HEK293T (cell line): Measurements from ENCODE around the gene MDFI.

ENCODE experiments used
- CTCF ChIA-PET: fragments of 350-600 bp; formaldehyde crosslinking; extraction: SDS; loops from one replicate; lab custom pipeline; 2021; ENCODE audit warnings: antibody characterized with exemption, inconsistent platforms; lab: Yijun Ruan, JAX
- POLR2A ChIA-PET: fragments of 350-600 bp; formaldehyde crosslinking; extraction: SDS; loops from one replicate; lab custom pipeline; 2020; ENCODE audit warnings: antibody characterized with exemption, inconsistent platforms; lab: Yijun Ruan, JAX
- DNase-seq: peaks from one replicate; pipeline ENCODE4 v3.0.0; 2012; ENCODE audit warnings: mixed read lengths; ENCODE audit errors: extremely low spot score
- ARNT ChIP-seq: fragments of 450-650 bp; IDR thresholded peaks from 2 replicates; pipeline ENCODE4 v1.6.1; 2017; ENCODE audit warnings: mild to moderate bottlenecking
- BHLHE40 ChIP-seq: fragments of 450-650 bp; IDR thresholded peaks from 2 replicates; pipeline ENCODE4 v1.6.1; 2016; ENCODE audit warnings: mild to moderate bottlenecking, moderate library complexity, borderline replicate concordance
- CTBP1 ChIP-seq: fragments of 450-650 bp; IDR thresholded peaks from 2 replicates; pipeline ENCODE4 v1.6.1; 2016; ENCODE audit warnings: borderline replicate concordance
- ELF4 ChIP-seq: fragments of 450-650 bp; IDR thresholded peaks from 2 replicates; pipeline ENCODE4 v1.6.1; 2017; ENCODE audit warnings: antibody characterized with exemption
- FOXA1 ChIP-seq: fragments of 450-650 bp; IDR thresholded peaks from 2 replicates; pipeline ENCODE4 v1.6.1; 2016; ENCODE audit warnings: mild to moderate bottlenecking
- FOXK2 ChIP-seq: fragments of 450-650 bp; IDR thresholded peaks from 2 replicates; pipeline ENCODE4 v1.6.1; 2016; ENCODE audit warnings: mild to moderate bottlenecking
- FOXM1 ChIP-seq: fragments of 450-650 bp; IDR thresholded peaks from 2 replicates; pipeline ENCODE4 v1.6.1; 2017; ENCODE audit warnings: mild to moderate bottlenecking, borderline replicate concordance
- HDGF ChIP-seq: fragments of 450-650 bp; IDR thresholded peaks from 2 replicates; pipeline ENCODE4 v1.6.1; 2017; ENCODE audit warnings: antibody characterized with exemption, borderline replicate concordance
- L3MBTL2 ChIP-seq: fragments of 450-650 bp; conservative IDR thresholded peaks from 2 replicates; pipeline ENCODE4 v1.6.1; 2016; ENCODE audit warnings: mild to moderate bottlenecking
- LEF1 ChIP-seq: fragments of 450-650 bp; IDR thresholded peaks from 2 replicates; pipeline ENCODE4 v1.6.1; 2017; ENCODE audit warnings: mild to moderate bottlenecking, borderline replicate concordance
- NFRKB ChIP-seq: fragments of 450-650 bp; IDR thresholded peaks from 2 replicates; pipeline ENCODE4 v1.6.1; 2016; ENCODE audit warnings: mild to moderate bottlenecking, moderate library complexity
- SP1 ChIP-seq: fragments of 450-650 bp; IDR thresholded peaks from 2 replicates; pipeline ENCODE4 v1.6.1; 2017
- SUZ12 ChIP-seq: fragments of 450-650 bp; IDR thresholded peaks from 2 replicates; pipeline ENCODE4 v1.6.1; 2016; ENCODE audit warnings: mild to moderate bottlenecking
- TARDBP ChIP-seq: fragments of 450-650 bp; IDR thresholded peaks from 2 replicates; pipeline ENCODE4 v1.6.1; 2016
- ZNF384 ChIP-seq: fragments of 450-650 bp; IDR thresholded peaks from 2 replicates; pipeline ENCODE4 v1.6.1; 2016
- TF ChIP-seq, protein P1 (sequence below): fragments of 450-650 bp; IDR thresholded peaks from 2 replicates; pipeline ENCODE4 v1.6.1; 2016

Gene MDFI

GRCh38 chr6:41643899-41644269 is 5.6 kb downstream of the MDFI start:
- CTCF ChIA-PET, result no interaction called here
- POLR2A ChIA-PET, result no interaction called here
- TF ChIP-seq TARDBP, result no peak
- no peak for TF ChIP-seq FOXA1
- no peak for TF ChIP-seq ARNT
- no peak for TF ChIP-seq SP1
- no peak for TF ChIP-seq ZNF384
- TF ChIP-seq FOXM1, result no peak
- no peak for TF ChIP-seq FOXK2
- TF ChIP-seq CTBP1, result no peak
- TF ChIP-seq LEF1, result no peak
- DNase-seq, result no peak

GRCh38 chr6:41644297-41644879 is 6.1 kb downstream of the MDFI start:
- TF ChIP-seq L3MBTL2 (no peak), FOXM1 (no peak), SUZ12 (no peak), ZNF384 (no peak), BHLHE40 (no peak), FOXK2 (no peak), HDGF (no peak)
- no peak for DNase-seq
- ChIA-PET POLR2A (no interaction called here), CTCF (no interaction called here)

GRCh38 chr6:41645007-41645618 is 6.8 kb downstream of the MDFI start:
- DNase-seq, result no peak
- CTCF ChIA-PET, result no interaction called here
- POLR2A ChIA-PET, result no interaction called here

DNA sequence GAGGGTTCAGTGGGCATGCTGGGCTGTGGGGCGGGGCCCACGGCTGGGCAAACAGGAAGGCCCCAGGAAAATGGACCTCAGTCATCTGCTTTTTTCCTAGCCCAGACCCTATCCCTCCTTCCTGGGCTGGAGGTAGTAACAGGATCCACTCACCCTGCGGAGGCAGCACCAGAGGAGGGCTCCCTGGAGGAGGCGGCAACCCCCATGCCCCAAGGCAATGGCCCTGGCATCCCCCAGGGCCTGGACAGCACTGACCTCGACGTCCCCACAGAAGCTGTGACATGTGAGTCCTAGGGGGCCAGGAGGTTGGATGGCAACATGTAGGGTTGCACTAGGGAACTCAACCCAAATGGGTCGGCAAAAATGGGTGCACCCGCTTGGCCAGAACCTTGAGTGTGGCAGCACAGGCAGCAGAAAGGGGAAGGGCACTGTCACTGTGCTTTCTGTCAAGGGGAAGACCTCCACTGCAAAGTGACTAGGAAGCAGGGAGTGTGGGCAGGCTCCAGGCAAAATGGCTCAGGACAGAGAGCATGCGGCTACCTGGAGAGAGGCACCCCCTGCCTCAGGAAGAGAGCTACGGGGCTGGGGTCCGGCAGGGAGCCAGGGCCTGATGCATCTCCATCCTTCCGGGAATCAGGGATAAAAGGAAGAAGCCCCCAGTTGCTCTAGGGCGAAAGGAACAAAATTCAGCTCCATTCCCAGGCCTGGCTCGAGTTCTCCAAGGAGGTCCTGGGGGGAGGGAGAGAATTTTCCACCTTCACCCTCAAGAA is 7.9 kb downstream of the MDFI start:
- no peak for TF ChIP-seq FOXK2
- no peak for TF ChIP-seq HDGF
- TF ChIP-seq L3MBTL2, result no peak
- TF ChIP-seq, protein P1, sequence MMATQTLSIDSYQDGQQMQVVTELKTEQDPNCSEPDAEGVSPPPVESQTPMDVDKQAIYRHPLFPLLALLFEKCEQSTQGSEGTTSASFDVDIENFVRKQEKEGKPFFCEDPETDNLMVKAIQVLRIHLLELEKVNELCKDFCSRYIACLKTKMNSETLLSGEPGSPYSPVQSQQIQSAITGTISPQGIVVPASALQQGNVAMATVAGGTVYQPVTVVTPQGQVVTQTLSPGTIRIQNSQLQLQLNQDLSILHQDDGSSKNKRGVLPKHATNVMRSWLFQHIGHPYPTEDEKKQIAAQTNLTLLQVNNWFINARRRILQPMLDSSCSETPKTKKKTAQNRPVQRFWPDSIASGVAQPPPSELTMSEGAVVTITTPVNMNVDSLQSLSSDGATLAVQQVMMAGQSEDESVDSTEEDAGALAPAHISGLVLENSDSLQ, result no peak
- TF ChIP-seq ZNF384, result no peak
- TF ChIP-seq SUZ12, result no peak
- TF ChIP-seq ELF4, result no peak
- no peak for TF ChIP-seq LEF1
- no peak for TF ChIP-seq NFRKB
- ChIA-PET POLR2A (no interaction called here), CTCF (no interaction called here)
- DNase-seq, result no peak

More at GRCh38 chr6:41645007-41645618, 6.8 kb downstream of the MDFI start:
- TF ChIP-seq CTBP1, result no peak
- TF ChIP-seq TARDBP, result no peak

DNA sequence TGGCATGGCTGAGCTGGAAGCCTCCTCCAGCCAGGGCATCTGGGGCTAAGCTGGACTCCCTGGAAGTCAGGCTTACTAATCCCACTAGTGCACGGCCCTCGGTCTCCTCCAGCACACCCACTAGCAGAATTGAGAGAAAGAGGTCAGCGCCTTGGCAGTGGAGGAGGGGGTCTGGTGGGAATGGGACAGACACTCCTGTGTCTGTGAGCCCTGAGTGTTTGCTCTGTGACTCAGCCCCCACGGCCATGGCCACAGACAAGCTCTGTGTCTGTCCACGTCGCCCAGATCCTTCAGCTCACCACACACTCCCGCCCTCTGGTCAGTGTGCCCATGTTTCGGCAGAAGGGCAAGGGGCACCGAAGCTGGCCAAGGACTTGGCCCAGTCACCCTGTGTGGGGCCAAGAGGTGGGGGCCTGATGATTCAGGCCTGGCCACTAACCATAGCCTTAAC is 8.8 kb downstream of the MDFI start:
- POLR2A ChIA-PET, result no interaction called here
- no peak for TF ChIP-seq SP1
- TF ChIP-seq ARNT, result no peak
- CTCF ChIA-PET, result interaction anchor here (0.6 kb wide), 1 partner anchor 45 kb away, joined by 3 read pairs; no protein-coding TSS in a partner anchor
- DNase-seq, result no peak

DNA sequence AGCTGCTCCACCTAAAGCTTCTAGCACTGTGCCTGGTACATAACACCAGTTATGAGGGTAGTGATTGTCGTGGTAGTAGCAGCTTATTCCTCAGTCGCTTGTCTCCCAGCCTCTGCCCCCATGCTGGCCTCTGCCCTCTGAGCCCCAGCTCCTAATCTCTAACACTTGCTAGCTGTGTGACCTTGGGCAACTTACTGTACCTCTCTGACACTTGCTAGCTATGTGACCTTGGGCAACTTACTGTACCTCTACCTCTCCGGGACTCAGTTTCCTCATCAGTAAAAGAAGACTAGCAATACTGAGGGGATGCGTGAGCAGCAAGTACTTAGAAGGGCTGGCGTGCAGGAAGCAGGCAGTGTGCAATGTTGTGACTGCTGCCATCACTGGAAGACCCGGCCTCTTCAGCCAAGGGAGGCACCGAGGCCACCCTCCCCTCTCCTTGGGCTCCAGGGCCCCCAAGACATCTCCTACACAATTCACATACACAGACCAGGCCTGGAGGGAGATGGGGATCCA is 9.9 kb downstream of the MDFI start:
- DNase-seq, result no peak
- no peak for TF ChIP-seq CTBP1
- TF ChIP-seq HDGF, result no peak
- no peak for TF ChIP-seq FOXK2
- TF ChIP-seq NFRKB, result no peak
- no peak for TF ChIP-seq FOXA1
- TF ChIP-seq SUZ12, result no peak
- TF ChIP-seq, protein P1, result no peak
- TF ChIP-seq SP1, result no peak
- no peak for TF ChIP-seq ARNT
- no peak for TF ChIP-seq ZNF384
- TF ChIP-seq TARDBP, result no peak
- no peak for TF ChIP-seq BHLHE40
- no peak for TF ChIP-seq L3MBTL2
- TF ChIP-seq FOXM1, result no peak
- TF ChIP-seq ELF4, result no peak
- TF ChIP-seq LEF1, result no peak
- POLR2A ChIA-PET, result no interaction called here
- CTCF ChIA-PET, result interaction anchor here (0.6 kb wide), 1 partner anchor 11 kb away, joined by 7 read pairs; no protein-coding TSS in a partner anchor

DNA sequence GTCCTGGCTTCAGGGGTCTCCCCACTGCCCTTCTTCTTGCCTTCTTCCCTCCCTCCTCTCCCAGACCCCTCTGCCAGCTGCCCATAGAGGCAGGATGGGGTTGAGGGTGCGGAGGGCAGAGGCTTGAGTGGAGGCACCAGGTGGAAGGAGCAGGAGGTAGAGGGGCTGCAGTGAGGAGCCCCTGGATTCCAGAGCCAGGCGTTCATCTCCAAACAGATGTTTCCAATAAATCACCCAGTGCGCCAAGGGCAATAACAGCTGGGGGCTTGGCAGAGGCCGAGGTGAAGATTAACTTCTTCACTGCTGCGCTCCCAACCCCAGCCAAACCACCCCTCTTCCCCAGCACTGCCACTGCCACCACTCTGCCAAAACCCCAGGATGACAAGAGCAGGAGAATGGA is 10.7 kb downstream of the MDFI start:
- TF ChIP-seq HDGF (no peak), TARDBP (no peak), ZNF384 (no peak)
- DNase-seq, result no peak
- ChIA-PET POLR2A (no interaction called here), CTCF (interaction anchor here (0.6 kb wide), 1 partner anchor 10 kb away, joined by 7 read pairs; no protein-coding TSS in a partner anchor)
